GM12878 (cell line): Measurements from ENCODE around the gene TTLL8. TPM values are rescaled to one million over a fixed set of nuclear protein-coding genes. Genes with fewer than 3 reads are reported as not detected.
A peak's percentile ranks its signal among the peaks of the same experiment; 100 is the strongest.

ENCODE experiments used
- ATAC-seq: fragments of 200-7000 bp; cut with Tn5 transposase; 3 replicates; pipeline ENCODE4 v1.9.1; 2020; ENCODE audit warnings: mild to moderate bottlenecking, moderate library complexity
- BruUV-seq: library from RNA; stranded (reverse); fragments of 400-500 nt; replicated peaks from 2 replicates; lab custom pipeline; 2021; lab: Mats Ljungman, UMichigan
- CTCF ChIA-PET: fragments of 300-600 bp; sonication (Branson Sonifier 250); formaldehyde crosslinking; extraction: SDS; loops from one replicate; lab custom pipeline; 2021; ENCODE audit warnings: inconsistent platforms; lab: Yijun Ruan, JAX
- POLR2A ChIA-PET: fragments of 350-600 bp; formaldehyde crosslinking; extraction: SDS; loops from one replicate; lab custom pipeline; 2021; ENCODE audit warnings: inconsistent platforms; lab: Charles Lee
- RAD21 ChIA-PET: fragments of 300-600 bp; sonication (Branson Sonifier 250); formaldehyde crosslinking; loops from one replicate; lab custom pipeline; 2023; ENCODE audit warnings: antibody characterized with exemption; ENCODE audit not compliant: unreplicated experiment; lab: Charles Lee
- SMC1A ChIA-PET: fragments of 300-600 bp; sonication (Branson Sonifier 250); formaldehyde crosslinking; loops from one replicate; lab custom pipeline; 2023; ENCODE audit not compliant: unreplicated experiment, uncharacterized antibody; lab: Charles Lee
- DNase-seq: peaks from one replicate; pipeline ENCODE4 v3.0.0-alpha.2; 2011; ENCODE audit warnings: low read depth, low spot score
- FAIRE-seq: peaks from 3 replicates; lab custom pipeline; 2011; peaks lifted over from hg19 to GRCh38; lab: Jason Lieb, UNC
- H2AFZ ChIP-seq: 2 replicates; pipeline ENCODE4 v1.6.0; 2011; ENCODE audit warnings: low read depth, low read length, control low read depth; ENCODE audit not compliant: control insufficient read depth
- H3K27ac ChIP-seq: 2 replicates; pipeline ENCODE4 v1.5.1; 2011; ENCODE audit warnings: control low read depth; ENCODE audit not compliant: control insufficient read depth, insufficient read depth
- H3K27me3 ChIP-seq, 2 experiments: replicated peaks in 1 of 2; 2 replicates each; pipeline versions ENCODE4 v1.6.0 to v1.6.1; 2011; ENCODE audit warnings: low read length in 1 of 2; ENCODE audit not compliant: control insufficient read depth in 2 of 2, insufficient read depth in 2 of 2
- H3K36me3 ChIP-seq, 2 experiments: 2 replicates each; pipeline ENCODE4 v1.5.1; 2011; ENCODE audit warnings: low read length in 1 of 2; ENCODE audit not compliant: control insufficient read depth in 2 of 2, insufficient read depth in 2 of 2
- H3K4me1 ChIP-seq: 2 replicates; pipeline ENCODE4 v1.6.1; 2011; ENCODE audit warnings: mild to moderate bottlenecking, low read length, moderate library complexity, mixed read lengths; ENCODE audit not compliant: control insufficient read depth, insufficient read depth
- H3K4me2 ChIP-seq: 2 replicates; pipeline ENCODE4 v1.6.0; 2011; ENCODE audit warnings: control low read depth; ENCODE audit not compliant: control insufficient read depth, insufficient read depth
- H3K4me3 ChIP-seq: fragments of 200-600 bp; sonication (generic); 2 replicates; pipeline ENCODE4 v1.5.1; 2016
- H3K79me2 ChIP-seq: 2 replicates; pipeline ENCODE4 v1.6.0; 2011; ENCODE audit warnings: low read length; ENCODE audit not compliant: control insufficient read depth, insufficient read depth
- H3K9ac ChIP-seq: 2 replicates; pipeline ENCODE4 v1.8.0; 2011; ENCODE audit warnings: low read length, control low read depth, mixed read lengths; ENCODE audit not compliant: control insufficient read depth, insufficient read depth
- H3K9me3 ChIP-seq: replicated peaks from 3 replicates; pipeline ENCODE4 v1.5.1; 2011; ENCODE audit warnings: mild to moderate bottlenecking, low read length; ENCODE audit not compliant: control insufficient read depth, insufficient read depth
- H4K20me1 ChIP-seq: 2 replicates; pipeline ENCODE4 v1.6.0; 2011; ENCODE audit not compliant: control insufficient read depth, insufficient read depth
- FOXM1 ChIP-seq: IDR thresholded peaks from 2 replicates; pipeline ENCODE4 v1.6.1; 2012; ENCODE audit warnings: low read depth, mild to moderate bottlenecking, inconsistent platforms, low read length, moderate library complexity
- HCFC1 ChIP-seq: fragments of 150-350 bp; IDR thresholded peaks from 2 replicates; pipeline ENCODE4 v1.6.1; 2014; ENCODE audit warnings: low read length
- MEF2B ChIP-seq: fragments of 450-650 bp; IDR thresholded peaks from 2 replicates; pipeline ENCODE4 v1.6.1; 2018; ENCODE audit warnings: mild to moderate bottlenecking, moderate library complexity; ENCODE audit not compliant: partially characterized antibody, poor library complexity, severe bottlenecking
- MTA3 ChIP-seq: IDR thresholded peaks from 2 replicates; pipeline ENCODE4 v1.6.1; 2012; ENCODE audit warnings: low read length, inconsistent platforms, borderline replicate concordance
- MYC ChIP-seq: IDR thresholded peaks from 2 replicates; pipeline ENCODE4 v1.6.1; 2011; ENCODE audit warnings: mild to moderate bottlenecking, low read length, moderate library complexity, inconsistent platforms; ENCODE audit not compliant: insufficient read depth, insufficient replicate concordance, insufficient read length, severe bottlenecking
- NFXL1 ChIP-seq: fragments of 450-650 bp; IDR thresholded peaks from 2 replicates; pipeline ENCODE4 v1.6.1; 2017; ENCODE audit warnings: antibody characterized with exemption, mild to moderate bottlenecking, borderline replicate concordance
- NRF1 ChIP-seq: conservative IDR thresholded peaks from 2 replicates; pipeline ENCODE4 v1.6.1; 2011; ENCODE audit warnings: mild to moderate bottlenecking, low read depth, low read length, improper control_type of control experiment
- RAD21 ChIP-seq: IDR thresholded peaks from 2 replicates; pipeline ENCODE4 v1.6.1; 2011; ENCODE audit warnings: mild to moderate bottlenecking, low read depth, low read length, moderate library complexity; ENCODE audit not compliant: insufficient read depth
- SP1 ChIP-seq: IDR thresholded peaks from one replicate; pipeline ENCODE4 v1.6.1; 2011; ENCODE audit warnings: low read depth, low read length
- YY1 ChIP-seq: IDR thresholded peaks from 2 replicates; pipeline ENCODE4 v1.6.1; 2011; ENCODE audit warnings: low read depth, mild to moderate bottlenecking, low read length
- WGBS: methylation state at CpG from one replicate; pipeline ENCODE4 v1.1.6; 2016; ENCODE audit warnings: low lambda C conversion rate; ENCODE audit not compliant: insufficient replicate concordance, insufficient coverage; ENCODE audit errors: missing lambda C conversion rate; 5-methylcytosine and 5-hydroxymethylcytosine counted together
- in situ Hi-C: fragments of 300-500 bp; cut with MboI; formaldehyde crosslinking; loops from 9 replicates; pipeline ENCODE4 v1.14.3; 2018; ENCODE audit warnings: mixed read lengths
- intact Hi-C: fragments of 100-400 bp; cut with micrococcal nuclease; formaldehyde crosslinking; loops from one replicate; pipeline ENCODE4 v1.14.2; 2022; ENCODE audit not compliant: unreplicated experiment
- polyA plus RNA-seq, 11 experiments: library from polyadenylated mRNA; depleted of rRNA in 4 of 11; unstranded in 6 of 11; stranded (reverse) in 5 of 11; fragments of >200 nt; fragmentation: Nextera tagmentation in 4 of 11; fragmentation: Illumina TruSeq in 1 of 11; extraction: Ambion mirVana in 4 of 11; extraction: Trizol in 1 of 11; gene quantifications; 1 replicate in 1 of 11; 2 replicates in 10 of 11; pipeline versions ENCODE4 v1.2.1 to v1.2.3, GENCODE V29; 2011 to 2016; ENCODE audit warnings: inconsistent platforms in 2 of 11, missing spikeins in 2 of 11, low read depth in 1 of 11
- total RNA-seq, 4 experiments: library from RNA; depleted of rRNA in 3 of 4; stranded (reverse); fragments of >200 nt in 3 of 4; fragmentation: Illumina TruSeq in 1 of 4; extraction: Trizol in 1 of 4; gene quantifications; 2 replicates each; pipeline versions ENCODE4 v1.2.1 to v1.2.3, GENCODE V29; 2013 to 2021
- TF ChIP-seq, protein P1 (sequence below): IDR thresholded peaks from 2 replicates; pipeline ENCODE4 v1.6.1; 2011; ENCODE audit warnings: mild to moderate bottlenecking, low read depth, low read length, moderate library complexity; ENCODE audit not compliant: insufficient replicate concordance
- TF ChIP-seq, protein P2 (sequence below): fragments of 450-650 bp; formaldehyde crosslinking; IDR thresholded peaks from 2 replicates; pipeline ENCODE4 v1.4.0; 2020; ENCODE audit warnings: mild to moderate bottlenecking, moderate library complexity

TTLL8 gene
- total and polyA plus RNA-seq, 10 of the 15 experiments (the other 5 are each of a cell fraction or from before 2014, with no cell fraction given) = not detected

DNA sequence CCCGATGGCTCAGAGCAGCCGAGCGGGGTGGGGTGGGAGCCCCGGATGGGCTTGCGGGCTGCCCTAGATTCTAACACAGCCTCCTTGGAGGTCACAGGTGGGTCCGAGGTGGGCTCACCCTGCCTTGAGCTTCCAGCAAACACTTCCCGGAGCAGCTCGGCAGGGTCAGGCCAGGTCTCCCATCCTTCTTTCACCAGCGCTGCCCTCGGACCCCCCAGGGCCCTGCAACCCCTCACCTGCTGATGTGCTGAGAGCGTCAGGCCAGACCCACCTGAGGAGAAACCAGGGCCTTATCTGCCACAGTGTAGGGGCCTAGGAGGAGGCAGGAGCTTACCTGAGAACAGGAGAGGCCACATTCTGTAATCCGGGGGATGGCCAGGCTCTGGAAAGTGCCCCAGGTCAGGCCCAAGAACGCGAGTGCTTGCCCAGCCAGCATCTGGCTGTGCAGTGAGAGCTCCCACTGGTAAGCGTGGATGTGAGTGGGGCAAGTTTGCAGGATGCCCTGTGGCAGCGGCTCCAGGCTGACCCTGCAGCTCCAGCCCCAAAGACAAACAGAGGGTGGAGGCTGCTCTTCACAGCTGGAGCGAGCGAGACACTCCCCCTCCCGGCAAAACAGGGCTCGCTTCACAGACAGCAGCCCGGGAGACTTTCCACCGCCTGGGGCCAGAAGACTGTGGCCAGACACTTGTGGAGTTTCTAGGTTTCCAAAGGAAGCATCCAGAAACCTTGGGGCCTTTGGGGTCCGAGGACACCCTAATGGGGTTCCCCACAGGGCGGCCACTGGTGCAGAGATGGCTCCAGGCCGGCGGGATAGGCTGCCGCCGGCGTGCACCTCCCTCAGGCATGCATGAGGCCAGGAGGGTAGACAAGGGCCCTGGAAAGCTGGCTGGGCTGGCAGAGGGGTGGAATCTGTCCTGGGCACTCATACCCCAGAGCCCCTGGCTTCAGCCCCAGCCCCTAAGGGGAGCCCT is 45.6 kb downstream of the TTLL8 start, which contains the start of gene IL17REL:
Gene IL17REL (minus strand): TSS at position 555 of the 971 bp plus-strand sequence. CDS start 119 bp downstream, at position 436.
- no peak for TF ChIP-seq SP1
- TF ChIP-seq FOXM1 = no peak
- TF ChIP-seq MEF2B = no peak
- TF ChIP-seq NRF1 = no peak
- TF ChIP-seq, protein P1, sequence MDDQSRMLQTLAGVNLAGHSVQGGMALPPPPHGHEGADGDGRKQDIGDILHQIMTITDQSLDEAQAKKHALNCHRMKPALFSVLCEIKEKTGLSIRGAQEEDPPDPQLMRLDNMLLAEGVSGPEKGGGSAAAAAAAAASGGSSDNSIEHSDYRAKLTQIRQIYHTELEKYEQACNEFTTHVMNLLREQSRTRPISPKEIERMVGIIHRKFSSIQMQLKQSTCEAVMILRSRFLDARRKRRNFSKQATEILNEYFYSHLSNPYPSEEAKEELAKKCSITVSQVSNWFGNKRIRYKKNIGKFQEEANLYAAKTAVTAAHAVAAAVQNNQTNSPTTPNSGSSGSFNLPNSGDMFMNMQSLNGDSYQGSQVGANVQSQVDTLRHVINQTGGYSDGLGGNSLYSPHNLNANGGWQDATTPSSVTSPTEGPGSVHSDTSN = no peak
- TF ChIP-seq RAD21 = no peak
- no peak for TF ChIP-seq MTA3
- no peak for TF ChIP-seq YY1
- no peak for TF ChIP-seq NFXL1
- TF ChIP-seq, protein P2, sequence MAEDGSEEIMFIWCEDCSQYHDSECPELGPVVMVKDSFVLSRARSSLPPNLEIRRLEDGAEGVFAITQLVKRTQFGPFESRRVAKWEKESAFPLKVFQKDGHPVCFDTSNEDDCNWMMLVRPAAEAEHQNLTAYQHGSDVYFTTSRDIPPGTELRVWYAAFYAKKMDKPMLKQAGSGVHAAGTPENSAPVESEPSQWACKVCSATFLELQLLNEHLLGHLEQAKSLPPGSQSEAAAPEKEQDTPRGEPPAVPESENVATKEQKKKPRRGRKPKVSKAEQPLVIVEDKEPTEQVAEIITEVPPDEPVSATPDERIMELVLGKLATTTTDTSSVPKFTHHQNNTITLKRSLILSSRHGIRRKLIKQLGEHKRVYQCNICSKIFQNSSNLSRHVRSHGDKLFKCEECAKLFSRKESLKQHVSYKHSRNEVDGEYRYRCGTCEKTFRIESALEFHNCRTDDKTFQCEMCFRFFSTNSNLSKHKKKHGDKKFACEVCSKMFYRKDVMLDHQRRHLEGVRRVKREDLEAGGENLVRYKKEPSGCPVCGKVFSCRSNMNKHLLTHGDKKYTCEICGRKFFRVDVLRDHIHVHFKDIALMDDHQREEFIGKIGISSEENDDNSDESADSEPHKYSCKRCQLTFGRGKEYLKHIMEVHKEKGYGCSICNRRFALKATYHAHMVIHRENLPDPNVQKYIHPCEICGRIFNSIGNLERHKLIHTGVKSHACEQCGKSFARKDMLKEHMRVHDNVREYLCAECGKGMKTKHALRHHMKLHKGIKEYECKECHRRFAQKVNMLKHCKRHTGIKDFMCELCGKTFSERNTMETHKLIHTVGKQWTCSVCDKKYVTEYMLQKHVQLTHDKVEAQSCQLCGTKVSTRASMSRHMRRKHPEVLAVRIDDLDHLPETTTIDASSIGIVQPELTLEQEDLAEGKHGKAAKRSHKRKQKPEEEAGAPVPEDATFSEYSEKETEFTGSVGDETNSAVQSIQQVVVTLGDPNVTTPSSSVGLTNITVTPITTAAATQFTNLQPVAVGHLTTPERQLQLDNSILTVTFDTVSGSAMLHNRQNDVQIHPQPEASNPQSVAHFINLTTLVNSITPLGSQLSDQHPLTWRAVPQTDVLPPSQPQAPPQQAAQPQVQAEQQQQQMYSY = no peak
- TF ChIP-seq HCFC1 = no peak
- TF ChIP-seq MYC = no peak
- in situ Hi-C loops = no loop called here
- Histone ChIP-seq H3K27me3 (no peaks in the 10 kb centered on the region; a peak in 1 of 4 replicates), H3K4me2 (peak within 1 kb of the TSS; percentile 30; the same call in 1 of the 2 replicates), H3K79me2 (no peaks in the 10 kb centered on the region), H3K9ac (peak within 1 kb of the TSS; percentile 54; the same call in 1 of the 2 replicates), H3K4me1 (peaks cover 31% of the 10 kb centered on the region), H3K27ac (no peak within 1 kb of the TSS; the same call in 1 of the 2 replicates), H3K9me3 (no peaks in the 10 kb centered on the region), H2AFZ (no peak within 1 kb of the TSS; the same call in 1 of the 2 replicates), H3K4me3 (no peak within 1 kb of the TSS), H4K20me1 (no peaks in the 10 kb centered on the region), H3K36me3 (no peaks in the 10 kb centered on the region)
- no peak for DNase-seq
- FAIRE-seq = no peak
- ATAC-seq = no peak
- CTCF ChIA-PET = interaction anchor here (3.0 kb wide), 1 partner anchor 82 kb away, joined by 11 read pairs; no protein-coding TSS in a partner anchor
- SMC1A ChIA-PET = no interaction called here
- WGBS = 84% methylated on average over 29 of the region's 29 CpGs
- RAD21 ChIA-PET = interaction anchor here (2.1 kb wide), 1 partner anchor 18 kb away, joined by 5 read pairs; no protein-coding TSS in a partner anchor
- POLR2A ChIA-PET = interaction anchor here (0.9 to 1.4 kb wide), 3 partner anchors 41 to 52 kb away, joined by 3 to 14 read pairs (median 3); no protein-coding TSS in a partner anchor
- intact Hi-C loops = no loop called here
- no TSS peak for BruUV-seq
